HepG2 (cell line): ENCODE results near the gene MSANTD2. TPM values are rescaled to one million over a fixed set of nuclear protein-coding genes. Genes with fewer than 3 reads are reported as not detected.

ENCODE experiments used
- ATAC-seq: fragments of 200-7000 bp; cut with Tn5 transposase; 3 replicates; pipeline ENCODE4 v1.9.1; 2020; ENCODE audit warnings: mild to moderate bottlenecking, moderate library complexity
- BruUV-seq: library from RNA; stranded (reverse); fragments of 400-500 nt; replicated peaks from 2 replicates; lab custom pipeline; 2021; lab: Mats Ljungman, UMichigan
- CTCF ChIA-PET: fragments of 300-600 bp; formaldehyde crosslinking; extraction: SDS; loops from one replicate; lab custom pipeline; 2021; ENCODE audit warnings: low total read pairs, inconsistent platforms, low intra/inter-chr PET ratio; lab: Yijun Ruan, JAX
- POLR2A ChIA-PET: fragments of 350-600 bp; sonication (Branson Sonifier 250); formaldehyde crosslinking; loops from one replicate; lab custom pipeline; 2020; ENCODE audit warnings: antibody characterized with exemption, inconsistent platforms; lab: Yijun Ruan, JAX
- DNase-seq: peaks from one replicate; pipeline ENCODE4 v3.0.0-alpha.2; 2015; ENCODE audit warnings: low spot score
- FAIRE-seq: peaks from 3 replicates; lab custom pipeline; 2011; peaks lifted over from hg19 to GRCh38; lab: Jason Lieb, UNC
- H2AFZ ChIP-seq: one replicate; pipeline ENCODE4 v1.6.1; 2011; ENCODE audit warnings: low read length, inconsistent platforms
- H3K27ac ChIP-seq: fragments of 300-600 bp; 3 replicates; pipeline ENCODE4 v1.8.0; 2011; ENCODE audit warnings: mixed run types, mild to moderate bottlenecking, mixed read lengths, low read length, inconsistent platforms; ENCODE audit not compliant: insufficient read depth; ENCODE audit errors: extremely low read length
- H3K27me3 ChIP-seq, 2 experiments: fragments of 200-600 bp in 1 of 2; 2 replicates in 1 of 2; 3 replicates in 1 of 2; pipeline versions ENCODE4 v1.6.0 to v1.8.0; 2011; ENCODE audit warnings: low read length in 2 of 2, mild to moderate bottlenecking in 2 of 2, moderate library complexity in 2 of 2, inconsistent platforms in 1 of 2; ENCODE audit not compliant: insufficient read depth in 2 of 2, control insufficient read depth in 1 of 2
- H3K36me3 ChIP-seq, 2 experiments: fragments of 200-600 bp in 1 of 2; replicated peaks in 1 of 2; 2 replicates in 1 of 2; 3 replicates in 1 of 2; pipeline versions ENCODE4 v1.5.1 to v1.8.0; 2011; ENCODE audit warnings: low read length in 2 of 2, inconsistent platforms in 1 of 2; ENCODE audit not compliant: insufficient read depth in 2 of 2, control insufficient read depth in 1 of 2
- H3K4me1 ChIP-seq: 2 replicates; pipeline ENCODE4 v1.5.1; 2012; ENCODE audit warnings: low read length, inconsistent platforms; ENCODE audit not compliant: insufficient read depth
- H3K4me2 ChIP-seq: 2 replicates; pipeline ENCODE4 v1.6.0; 2011; ENCODE audit warnings: low read depth, low read length, inconsistent platforms
- H3K4me3 ChIP-seq, 3 experiments: fragments of 200-600 bp in 1 of 3; sonication (generic), shearing (Covaris generic) in 1 of 3; replicated peaks in 1 of 3; 2 replicates each; pipeline ENCODE4 v1.5.1; 2011 to 2016; ENCODE audit warnings: low read length in 3 of 3, inconsistent platforms in 2 of 3, low read depth in 2 of 3, mild to moderate bottlenecking in 2 of 3, control low read depth in 1 of 3, mixed read lengths in 1 of 3; ENCODE audit not compliant: insufficient read depth in 1 of 3
- H3K79me2 ChIP-seq: one replicate; pipeline ENCODE4 v1.6.1; 2011; ENCODE audit warnings: low read length, inconsistent platforms; ENCODE audit not compliant: insufficient read depth
- H3K9ac ChIP-seq: 2 replicates; pipeline ENCODE4 v1.6.0; 2011; ENCODE audit warnings: mild to moderate bottlenecking, low read depth, low read length, inconsistent platforms; ENCODE audit not compliant: insufficient read depth
- H3K9me3 ChIP-seq: 2 replicates; pipeline ENCODE4 v1.5.1; 2012; ENCODE audit warnings: mild to moderate bottlenecking, low read length
- H4K20me1 ChIP-seq: 2 replicates; pipeline ENCODE4 v1.6.0; 2011; ENCODE audit warnings: inconsistent platforms, mild to moderate bottlenecking, low read length, moderate library complexity; ENCODE audit not compliant: insufficient read depth
- ATF7 ChIP-seq, 2 experiments: fragments of 450-650 bp in 1 of 2; sonication (generic) in 1 of 2; formaldehyde crosslinking in 1 of 2; IDR thresholded peaks; 2 replicates each; pipeline versions ENCODE4 v1.4.0 to v1.6.1; 2016 to 2020; ENCODE audit warnings: antibody characterized with exemption in 1 of 2, mild to moderate bottlenecking in 1 of 2, missing genetic modification reagents in 1 of 2
- CEBPG ChIP-seq: IDR thresholded peaks from 2 replicates; pipeline ENCODE4 v1.6.1; 2016
- ELF4 ChIP-seq: sonication (generic); formaldehyde crosslinking; IDR thresholded peaks from 2 replicates; pipeline ENCODE4 v1.5.0; 2020; ENCODE audit warnings: missing genetic modification reagents, mild to moderate bottlenecking, moderate library complexity, borderline replicate concordance
- FOXA1 ChIP-seq, 2 experiments: fragments of 450-650 bp in 1 of 2; sonication (generic) in 1 of 2; formaldehyde crosslinking in 1 of 2; IDR thresholded peaks; 2 replicates each; pipeline versions ENCODE4 v1.4.0 to v1.6.1; 2016 to 2020; ENCODE audit warnings: missing genetic modification reagents in 1 of 2
- HMG20B ChIP-seq: conservative IDR thresholded peaks from 2 replicates; pipeline ENCODE4 v1.6.1; 2016; ENCODE audit warnings: missing genetic modification reagents, missing compliant biosample characterization
- JARID2 ChIP-seq: sonication (generic); formaldehyde crosslinking; IDR thresholded peaks from 2 replicates; pipeline ENCODE4 v1.8.1; 2023; ENCODE audit warnings: missing genetic modification reagents, inconsistent platforms; ENCODE audit not compliant: insufficient replicate concordance
- MLLT10 ChIP-seq: sonication (generic); formaldehyde crosslinking; IDR thresholded peaks from 2 replicates; pipeline ENCODE4 v1.4.0; 2020; ENCODE audit warnings: missing genetic modification reagents
- SIX4 ChIP-seq: sonication (generic); formaldehyde crosslinking; IDR thresholded peaks from 2 replicates; pipeline ENCODE4 v1.4.0; 2020; ENCODE audit warnings: missing genetic modification reagents
- ZBTB14 ChIP-seq: sonication (generic); formaldehyde crosslinking; IDR thresholded peaks from 2 replicates; pipeline ENCODE4 v1.4.0; 2020; ENCODE audit warnings: missing genetic modification reagents
- ZKSCAN8 ChIP-seq: IDR thresholded peaks from 2 replicates; pipeline ENCODE4 v1.6.1; 2016; ENCODE audit warnings: borderline replicate concordance, missing genetic modification reagents, missing compliant biosample characterization
- ZNF12 ChIP-seq: sonication (generic); formaldehyde crosslinking; IDR thresholded peaks from 2 replicates; pipeline ENCODE4 v1.5.0; 2020; ENCODE audit warnings: missing genetic modification reagents
- ZNF768 ChIP-seq: sonication (generic); formaldehyde crosslinking; IDR thresholded peaks from 2 replicates; pipeline ENCODE4 v1.4.0; 2020; ENCODE audit warnings: missing genetic modification reagents
- ZNF839 ChIP-seq: sonication (generic); formaldehyde crosslinking; IDR thresholded peaks from 2 replicates; pipeline ENCODE4 v1.4.0; 2020; ENCODE audit warnings: missing genetic modification reagents, mild to moderate bottlenecking, borderline replicate concordance
- WGBS: methylation state at CpG from one replicate; pipeline ENCODE4 v1.1.6; 2017; ENCODE audit warnings: low lambda C conversion rate; 5-methylcytosine and 5-hydroxymethylcytosine counted together
- in situ Hi-C: cut with HindIII; loops from 2 replicates; pipeline ENCODE4 v1.10.0; 2017; ENCODE audit warnings: low pct_unique_long_range_greater_than_20kb; ENCODE audit not compliant: extremely low pct_ligation_motif_present
- intact Hi-C: fragments of 100-400 bp; cut with micrococcal nuclease; formaldehyde crosslinking; loops from one replicate; pipeline ENCODE4 v1.10.0; 2022; ENCODE audit not compliant: unreplicated experiment
- polyA plus RNA-seq, 8 experiments: library from polyadenylated mRNA; depleted of rRNA in 3 of 8; stranded (reverse) in 7 of 8; unstranded in 1 of 8; fragments of >200 nt; fragmentation: Illumina TruSeq in 4 of 8; extraction: Trizol in 4 of 8; gene quantifications; 2 replicates each; pipeline versions ENCODE4 v1.2.1 to v1.2.3, GENCODE V29; 2011 to 2016; ENCODE audit warnings: low read depth in 4 of 8, missing spikeins in 1 of 8, mixed read lengths in 1 of 8; ENCODE audit not compliant: insufficient read depth in 1 of 8
- total RNA-seq, 5 experiments: library from RNA; depleted of rRNA; stranded (reverse); fragments of >200 nt; fragmentation: Illumina TruSeq; extraction: Trizol; gene quantifications; 2 replicates each; pipeline ENCODE4 v1.2.3, GENCODE V29; 2016; ENCODE audit warnings: low read depth in 1 of 5
- TF ChIP-seq, protein P1 (sequence below): sonication (generic); formaldehyde crosslinking; IDR thresholded peaks from 2 replicates; pipeline ENCODE4 v1.5.1; 2020; ENCODE audit warnings: mild to moderate bottlenecking, missing genetic modification reagents, borderline replicate concordance
- TF ChIP-seq, protein P2 (sequence below): sonication (generic); formaldehyde crosslinking; IDR thresholded peaks from 2 replicates; pipeline ENCODE4 v1.8.0; 2022; ENCODE audit warnings: mild to moderate bottlenecking, missing genetic modification reagents; ENCODE audit not compliant: insufficient replicate concordance

Gene MSANTD2
- total and polyA plus RNA-seq, 2 of the 13 experiments (the other 11 are each of a cell fraction or from before 2014, with no cell fraction given): 8.7 to 10.1 TPM

- POLR2A ChIA-PET: no interaction called here
- CTCF ChIA-PET: no interaction called here
Observed at GRCh38 chr11:124804884-124805283, 4.7 kb upstream of the MSANTD2 start.

GRCh38 chr11:124801636-124802312, 1.6 kb upstream of the MSANTD2 start:
- H2AFZ ChIP-seq: no peak overlapping the region
- no peak overlapping the region for H3K4me3 ChIP-seq
- no TSS peak for BruUV-seq
- ChIA-PET CTCF (no interaction called here), POLR2A (interaction anchor here (1.6 to 2.7 kb wide), 3 partner anchors 38 to 128 kb away, joined by 3 to 14 read pairs (median 12); partner anchors contain the start of genes SIAE and SPA17)
- no peak overlapping the region for H3K27ac ChIP-seq
- H3K9ac ChIP-seq: no peak overlapping the region
- in situ Hi-C loops (no loop called here), intact Hi-C loops (loop anchor here (2.0 kb wide), 1 partner anchor 35 kb away; no protein-coding TSS in a partner anchor)
- H3K4me1 ChIP-seq: peaks cover 35% of the 10 kb centered on the region
- WGBS: 44% methylated on average over 8 of the region's 8 CpGs
- H3K79me2 ChIP-seq: peaks cover 32% of the 10 kb centered on the region
- H3K36me3 ChIP-seq: no peaks in the 10 kb centered on the region
- H3K4me2 ChIP-seq: peak overlapping the region; percentile 87
- DNase-seq: no peak
- ATAC-seq: no peak
- H3K9me3 ChIP-seq: no peaks in the 10 kb centered on the region
- H3K27me3 ChIP-seq: no peaks in the 10 kb centered on the region; a peak in 1 of 5 replicates
- H4K20me1 ChIP-seq: peaks cover 19% of the 10 kb centered on the region
- FAIRE-seq: no peak
- TF ChIP-seq MLLT10 (CRISPR knock-in tag) (no peak), ZNF768 (no peak), JARID2 (CRISPR knock-in tag) (no peak), HMG20B (CRISPR knock-in tag) (no peak), ELF4 (CRISPR knock-in tag) (no peak), ZBTB14 (CRISPR knock-in tag) (no peak), ZNF839 (CRISPR knock-in tag) (no peak), ZKSCAN8 (CRISPR knock-in tag) (no peak), CEBPG (CRISPR knock-in tag) (peak; percentile 10; the same call in 1 of the 2 replicates), ZNF12 (CRISPR knock-in tag) (no peak)
- TF ChIP-seq, protein P1, sequence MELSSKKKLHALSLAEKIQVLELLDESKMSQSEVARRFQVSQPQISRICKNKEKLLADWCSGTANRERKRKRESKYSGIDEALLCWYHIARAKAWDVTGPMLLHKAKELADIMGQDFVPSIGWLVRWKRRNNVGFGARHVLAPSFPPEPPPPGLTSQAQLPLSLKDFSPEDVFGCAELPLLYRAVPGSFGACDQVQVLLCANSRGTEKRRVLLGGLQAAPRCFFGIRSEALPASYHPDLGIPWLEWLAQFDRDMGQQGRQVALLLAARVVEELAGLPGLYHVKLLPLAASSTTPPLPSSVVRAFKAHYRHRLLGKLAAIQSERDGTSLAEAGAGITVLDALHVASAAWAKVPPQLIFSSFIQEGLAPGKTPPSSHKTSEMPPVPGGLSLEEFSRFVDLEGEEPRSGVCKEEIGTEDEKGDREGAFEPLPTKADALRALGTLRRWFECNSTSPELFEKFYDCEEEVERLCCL (CRISPR knock-in tag): no peak

More at GRCh38 chr11:124804884-124805283, 4.7 kb upstream of the MSANTD2 start:
- no peak overlapping the region for H3K4me3 ChIP-seq
- no TSS peak for BruUV-seq
- TF ChIP-seq ATF7 (IDR thresholded peaks at IDR 0.05) (no peak), ATF7 (CRISPR knock-in tag; IDR thresholded peaks at IDR 0.05) (no peak), FOXA1 (IDR thresholded peaks at IDR 0.05) (no peak), FOXA1 (CRISPR knock-in tag; IDR thresholded peaks at IDR 0.05) (no peak), SIX4 (CRISPR knock-in tag) (no peak)
- TF ChIP-seq, protein P2, sequence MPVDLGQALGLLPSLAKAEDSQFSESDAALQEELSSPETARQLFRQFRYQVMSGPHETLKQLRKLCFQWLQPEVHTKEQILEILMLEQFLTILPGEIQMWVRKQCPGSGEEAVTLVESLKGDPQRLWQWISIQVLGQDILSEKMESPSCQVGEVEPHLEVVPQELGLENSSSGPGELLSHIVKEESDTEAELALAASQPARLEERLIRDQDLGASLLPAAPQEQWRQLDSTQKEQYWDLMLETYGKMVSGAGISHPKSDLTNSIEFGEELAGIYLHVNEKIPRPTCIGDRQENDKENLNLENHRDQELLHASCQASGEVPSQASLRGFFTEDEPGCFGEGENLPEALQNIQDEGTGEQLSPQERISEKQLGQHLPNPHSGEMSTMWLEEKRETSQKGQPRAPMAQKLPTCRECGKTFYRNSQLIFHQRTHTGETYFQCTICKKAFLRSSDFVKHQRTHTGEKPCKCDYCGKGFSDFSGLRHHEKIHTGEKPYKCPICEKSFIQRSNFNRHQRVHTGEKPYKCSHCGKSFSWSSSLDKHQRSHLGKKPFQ: no peak
- TF ChIP-seq, all 625 proteins: peak for 0
- intact Hi-C loops (no loop called here), in situ Hi-C loops (no loop called here)
- no peak overlapping the region for H3K4me2 ChIP-seq
- FAIRE-seq (no peak), DNase-seq (no peak), ATAC-seq (no peak)
- WGBS: 85% methylated on average over 3 of the region's 3 CpGs
- H2AFZ ChIP-seq: no peak overlapping the region
- H3K4me1 ChIP-seq: peaks cover 14% of the 10 kb centered on the region
- no peaks in the 10 kb centered on the region for H3K9me3 ChIP-seq
- H3K79me2 ChIP-seq: peaks cover under 1% of the 10 kb centered on the region
- no peaks in the 10 kb centered on the region for H4K20me1 ChIP-seq
- H3K27me3 ChIP-seq: no peaks in the 10 kb centered on the region; a peak in 1 of 5 replicates
- H3K9ac ChIP-seq: no peak overlapping the region
- no peak overlapping the region for H3K27ac ChIP-seq
- no peaks in the 10 kb centered on the region for H3K36me3 ChIP-seq
